Duodenal mucosa (tissue), 2 donors: ENCODE measurements around the gene TTLL13.

Experiments
- H3K27ac ChIP-seq: one replicate; pipeline ENCODE4 v1.7.0; 2013; ENCODE audit warnings: low read depth, low read length
- H3K27me3 ChIP-seq, 2 donors: one replicate each; pipeline ENCODE4 v1.7.0; 2013; ENCODE audit warnings: low read length in 2 of 2, control low read depth in 1 of 2; ENCODE audit not compliant: insufficient read depth in 2 of 2, control insufficient read depth in 1 of 2
- H3K36me3 ChIP-seq, 2 donors: one replicate each; pipeline ENCODE4 v1.7.0; 2013; ENCODE audit warnings: low read length in 2 of 2, control low read depth in 1 of 2; ENCODE audit not compliant: insufficient read depth in 2 of 2, control insufficient read depth in 1 of 2
- H3K4me1 ChIP-seq, 2 donors: one replicate each; pipeline ENCODE4 v1.7.0; 2013; ENCODE audit warnings: low read length in 2 of 2, control low read depth in 1 of 2; ENCODE audit not compliant: insufficient read depth in 2 of 2, control insufficient read depth in 1 of 2
- H3K4me3 ChIP-seq, 2 donors: one replicate each; pipeline ENCODE4 v1.7.0; 2013; ENCODE audit warnings: low read length in 2 of 2, low read depth in 1 of 2
- H3K9ac ChIP-seq, 2 donors: one replicate each; pipeline ENCODE4 v1.7.0; 2013; ENCODE audit warnings: low read length in 2 of 2, low read depth in 1 of 2
- H3K9me3 ChIP-seq, 2 donors: one replicate each; pipeline ENCODE4 v1.7.0; 2013; ENCODE audit warnings: low read length in 2 of 2, control low read depth in 1 of 2; ENCODE audit not compliant: control insufficient read depth in 1 of 2

The TTLL13 gene

GRCh38 chr15:90205886-90206285 is 43.5 kb upstream of the TTLL13 start:
- H3K4me1 ChIP-seq = peaks cover 36 to 37% of the 10 kb centered on the region in 2 donors
- no peak overlapping the region for H3K9ac ChIP-seq
- H3K36me3 ChIP-seq = peaks cover 24 to 38% of the 10 kb centered on the region in 2 donors
- H3K27ac ChIP-seq = no peak overlapping the region
- H3K9me3 ChIP-seq = no peaks in the 10 kb centered on the region
- H3K4me3 ChIP-seq = no peak overlapping the region
- H3K27me3 ChIP-seq = no peaks in the 10 kb centered on the region

DNA sequence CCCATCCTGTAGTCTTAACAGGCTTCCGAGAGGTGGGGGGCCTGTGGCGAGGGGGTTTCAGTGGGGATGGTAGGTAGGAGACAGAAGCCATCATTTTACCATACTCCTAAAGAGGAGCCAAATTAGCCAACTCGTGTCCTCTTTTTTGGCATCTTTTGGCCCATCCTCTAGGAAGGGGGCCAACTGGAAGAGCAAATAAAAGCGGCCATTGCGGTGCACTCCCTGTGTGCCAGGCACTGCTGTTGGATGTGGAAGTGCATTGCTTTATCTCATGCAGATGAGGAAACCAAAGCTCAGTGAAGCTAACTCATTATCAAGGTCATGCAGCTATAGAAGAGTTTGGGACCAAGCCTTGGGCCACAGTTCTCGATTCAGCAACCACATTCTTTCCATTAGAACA is 42.1 kb upstream of the TTLL13 start:
- no peak overlapping the region for H3K27ac ChIP-seq
- H3K9me3 ChIP-seq = no peaks in the 10 kb centered on the region
- H3K9ac ChIP-seq = no peak overlapping the region
- H3K36me3 ChIP-seq = peaks cover 24 to 38% of the 10 kb centered on the region in 2 donors
- no peaks in the 10 kb centered on the region for H3K27me3 ChIP-seq
- H3K4me1 ChIP-seq = peaks cover 44 to 51% of the 10 kb centered on the region in 2 donors
- H3K4me3 ChIP-seq = no peak overlapping the region

DNA sequence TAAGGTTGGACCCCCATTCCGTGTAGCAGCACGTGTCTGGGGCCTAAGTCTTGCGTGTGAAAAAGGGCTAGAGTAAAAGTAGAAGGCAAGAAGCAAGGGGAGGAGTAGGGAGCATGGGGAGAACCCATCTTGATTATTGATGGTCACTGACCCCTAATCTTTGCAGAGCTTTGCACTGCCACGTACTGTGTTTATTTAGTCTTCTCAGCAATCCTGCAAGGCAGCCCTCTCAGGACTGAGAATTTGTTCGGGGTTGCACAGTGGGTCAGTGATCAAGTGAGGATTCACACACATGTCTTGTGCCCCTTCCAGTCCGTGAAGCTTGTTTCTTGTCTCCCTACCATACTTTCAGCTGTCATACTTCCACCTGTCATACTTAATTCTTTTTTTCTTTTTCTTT is 41.0 kb upstream of the TTLL13 start:
- no peaks in the 10 kb centered on the region for H3K9me3 ChIP-seq
- peaks cover 44 to 49% of the 10 kb centered on the region in 2 donors for H3K4me1 ChIP-seq
- peaks cover 21 to 34% of the 10 kb centered on the region in 2 donors for H3K36me3 ChIP-seq
- H3K27me3 ChIP-seq = no peaks in the 10 kb centered on the region
- no peak overlapping the region for H3K4me3 ChIP-seq
- H3K9ac ChIP-seq = no peak overlapping the region
- no peak overlapping the region for H3K27ac ChIP-seq

DNA sequence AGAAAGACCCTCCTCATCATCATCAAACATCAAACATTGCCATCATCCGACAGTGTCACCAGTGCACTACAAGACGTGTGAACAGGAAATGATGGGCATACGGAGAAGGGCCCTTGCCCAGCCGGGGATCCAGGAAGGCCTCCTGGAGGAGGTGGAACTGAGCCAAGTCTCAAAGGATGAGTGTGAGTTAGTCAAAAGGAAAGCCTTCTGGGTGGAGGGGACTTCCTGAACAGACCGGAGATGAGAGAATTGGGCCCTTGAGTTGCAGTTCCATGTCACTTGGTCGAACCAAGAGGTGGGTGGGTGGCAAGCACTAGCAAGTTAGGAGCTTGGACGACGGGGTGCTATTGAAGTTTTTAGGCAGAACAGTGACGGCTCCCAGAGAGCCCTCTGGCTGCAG is 39.8 kb upstream of the TTLL13 start:
- H3K4me3 ChIP-seq = no peak overlapping the region
- H3K36me3 ChIP-seq = peaks cover 18 to 26% of the 10 kb centered on the region in 2 donors
- no peaks in the 10 kb centered on the region for H3K9me3 ChIP-seq
- H3K4me1 ChIP-seq = peaks cover 42 to 44% of the 10 kb centered on the region in 2 donors
- H3K27ac ChIP-seq = no peak overlapping the region
- peak overlapping the region in 1 of 2 donors; percentile 3 for H3K9ac ChIP-seq
- H3K27me3 ChIP-seq = no peaks in the 10 kb centered on the region

DNA sequence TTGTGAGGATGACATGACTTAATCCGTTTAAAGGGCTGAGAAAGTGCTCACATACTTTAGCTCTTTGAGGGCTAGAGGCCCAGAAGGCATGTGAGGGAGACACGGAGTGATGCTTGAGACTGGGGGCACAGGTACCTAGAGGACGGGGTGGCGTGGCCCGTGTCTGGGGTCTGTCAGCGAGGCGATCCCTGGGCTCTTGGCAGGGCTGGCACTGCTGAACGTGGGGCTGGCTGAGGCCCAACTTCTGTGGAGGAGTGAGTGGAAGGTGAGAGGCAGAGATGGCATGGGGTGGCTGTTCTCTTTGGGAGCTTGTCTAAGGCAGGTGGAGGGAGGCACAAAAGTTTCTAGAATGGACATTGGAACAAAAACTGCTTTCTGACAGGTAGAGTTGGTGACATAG is 38.8 kb upstream of the TTLL13 start:
- Histone ChIP-seq H3K4me3 (no peak overlapping the region), H3K9ac (peak overlapping the region; percentile 59 to 82), H3K27ac (peak overlapping the region; percentile 95), H3K4me1 (peaks cover 46 to 47% of the 10 kb centered on the region in 2 donors), H3K36me3 (peaks cover 18 to 26% of the 10 kb centered on the region in 2 donors), H3K27me3 (no peaks in the 10 kb centered on the region), H3K9me3 (no peaks in the 10 kb centered on the region)

GRCh38 chr15:90211009-90211408 is 38.3 kb upstream of the TTLL13 start:
- H3K27ac ChIP-seq = peak overlapping the region; percentile 95
- peak overlapping the region; percentile 59 to 82 for H3K9ac ChIP-seq
- H3K4me1 ChIP-seq = peaks cover 46 to 47% of the 10 kb centered on the region in 2 donors
- H3K27me3 ChIP-seq = no peaks in the 10 kb centered on the region
- H3K4me3 ChIP-seq = peak overlapping the region in 1 of 2 donors; percentile 29
- H3K9me3 ChIP-seq = no peaks in the 10 kb centered on the region
- peaks cover 18 to 22% of the 10 kb centered on the region in 2 donors for H3K36me3 ChIP-seq

- peaks cover 17 to 18% of the 10 kb centered on the region in 2 donors for H3K36me3 ChIP-seq
- H3K4me1 ChIP-seq = peaks cover 46 to 47% of the 10 kb centered on the region in 2 donors
- no peaks in the 10 kb centered on the region for H3K9me3 ChIP-seq
- peak overlapping the region; percentile 95 for H3K27ac ChIP-seq
- peak overlapping the region in 1 of 2 donors; percentile 48 for H3K4me3 ChIP-seq
- H3K9ac ChIP-seq = peak overlapping the region; percentile 60 to 82
- no peaks in the 10 kb centered on the region for H3K27me3 ChIP-seq
Observed at GRCh38 chr15:90211440-90212143, 37.8 kb upstream of the TTLL13 start.

- peak overlapping the region; percentile 60 to 82 for H3K9ac ChIP-seq
- peak overlapping the region; percentile 13 to 17 for H3K4me3 ChIP-seq
- H3K9me3 ChIP-seq = no peaks in the 10 kb centered on the region
- peak overlapping the region; percentile 95 for H3K27ac ChIP-seq
- peaks cover 12 to 14% of the 10 kb centered on the region in 2 donors for H3K36me3 ChIP-seq
- peaks cover 42 to 47% of the 10 kb centered on the region in 2 donors for H3K4me1 ChIP-seq
- no peaks in the 10 kb centered on the region for H3K27me3 ChIP-seq
Observed at GRCh38 chr15:90212221-90213098, 36.9 kb upstream of the TTLL13 start.

DNA sequence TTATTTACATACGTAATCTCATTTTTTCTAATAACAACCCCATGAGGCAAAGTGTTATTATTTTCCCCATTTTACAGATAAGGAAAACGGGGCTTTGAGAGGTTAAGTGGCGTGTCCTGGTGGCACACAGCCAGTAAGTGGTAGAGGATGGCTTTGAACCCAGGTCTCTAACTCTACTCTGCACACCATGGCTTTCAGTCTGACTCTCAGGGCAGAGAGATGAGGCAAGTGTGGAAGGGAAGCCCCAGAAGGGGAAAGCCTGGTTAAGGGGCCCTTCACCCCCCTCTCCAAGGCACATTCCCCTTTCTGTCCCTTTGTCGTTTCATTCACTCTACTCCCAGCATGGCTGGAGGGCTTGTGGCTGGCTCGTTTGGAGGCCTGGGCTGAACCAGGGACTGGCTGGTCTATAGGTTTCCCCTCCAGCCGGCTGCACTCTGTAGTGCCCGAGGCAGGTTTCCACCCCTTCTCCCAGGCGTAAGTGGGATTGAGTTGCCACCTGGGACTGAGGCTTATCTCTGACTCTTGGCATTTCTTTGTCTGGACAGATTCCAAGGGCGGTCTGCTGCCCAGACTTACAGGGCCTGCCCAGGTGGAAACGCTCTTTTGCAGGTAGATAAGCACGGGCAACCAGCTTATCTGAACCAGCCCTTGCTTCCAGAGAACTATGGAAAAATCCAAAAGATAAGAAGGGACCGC is 36.1 kb upstream of the TTLL13 start:
- Histone ChIP-seq H3K4me1 (peaks cover 40 to 47% of the 10 kb centered on the region in 2 donors), H3K27ac (peak overlapping the region; percentile 95), H3K9ac (peak overlapping the region; percentile 58 to 82), H3K27me3 (no peaks in the 10 kb centered on the region), H3K9me3 (no peaks in the 10 kb centered on the region), H3K4me3 (no peak overlapping the region), H3K36me3 (peaks cover 16 to 22% of the 10 kb centered on the region in 2 donors)
